ENCODE results near the gene RIPK4. TPM values are rescaled to one million over a fixed set of nuclear protein-coding genes. Genes with fewer than 3 reads are reported as not detected.

Gene RIPK4
- total RNA-seq, 2 experiments from 2014 or later, result 0.65 to 0.76 TPM

GRCh38 chr21:41798326-41798725 lies 31.5 kb upstream of the RIPK4 start:
- ATAC-seq (no peak), DNase-seq (no peak)
- no peak for TF ChIP-seq CTCF (IDR thresholded peaks at IDR 0.05)
- POLR2A ChIA-PET, result no interaction called here
- H3K27ac Mint-ChIP-seq, result no peak overlapping the region
- CTCF ChIA-PET, result no interaction called here
- peaks cover 2% of the 10 kb centered on the region for H3K9me3 Mint-ChIP-seq
- no peaks in the 10 kb centered on the region for H3K4me1 Mint-ChIP-seq (ENCODE audit: low read depth)
- peaks cover 9% of the 10 kb centered on the region for H3K36me3 Mint-ChIP-seq (ENCODE audit: low read depth)
- H3K27me3 Mint-ChIP-seq, result no peaks in the 10 kb centered on the region
- intact Hi-C loops (cut with micrococcal nuclease), result no loop called here
- no peak overlapping the region for H3K4me3 Mint-ChIP-seq

DNA sequence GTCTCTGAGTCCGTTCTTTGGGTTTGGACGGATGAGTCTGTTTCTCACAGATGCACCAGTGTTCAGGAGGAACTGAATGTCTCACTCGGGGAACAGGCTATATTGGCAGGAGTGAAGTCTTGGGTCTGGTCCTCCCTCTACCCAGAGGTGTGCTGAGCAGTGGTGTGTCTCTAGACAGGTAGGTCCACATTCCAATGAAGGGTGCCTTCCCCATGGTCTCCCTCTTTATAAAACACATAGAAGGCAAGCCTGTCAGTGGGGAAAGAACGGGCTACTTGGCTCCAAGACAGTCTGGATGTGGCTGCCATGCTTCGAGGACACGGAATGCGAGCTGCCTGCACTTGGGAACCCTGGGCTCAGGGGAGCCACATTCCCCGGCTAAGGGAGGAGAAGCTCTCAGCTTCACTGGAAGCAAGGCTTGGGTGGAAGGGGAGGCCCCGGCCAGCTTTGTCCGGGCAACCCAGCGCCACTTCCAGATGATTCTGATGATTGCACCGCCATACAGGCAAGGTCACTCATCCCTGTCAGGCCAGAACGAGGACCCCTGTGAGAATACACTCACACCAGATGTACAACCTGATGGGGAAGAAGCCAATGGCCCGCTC lies 29.7 kb upstream of the RIPK4 start:
- CTCF ChIA-PET, result no interaction called here
- intact Hi-C loops (cut with micrococcal nuclease), result no loop called here

GRCh38 chr21:41795726-41796125 lies 28.9 kb upstream of the RIPK4 start:
- H3K27ac Mint-ChIP-seq, result no peak overlapping the region
- H3K4me1 Mint-ChIP-seq (ENCODE audit: low read depth), result no peaks in the 10 kb centered on the region
- ATAC-seq, result no peak
- ChIA-PET CTCF (interaction anchor here (2.6 kb wide), 1 partner anchor 21 kb away, joined by 7 read pairs; no protein-coding TSS in a partner anchor), POLR2A (no interaction called here)
- DNase-seq, result no peak
- peaks cover 7% of the 10 kb centered on the region for H3K36me3 Mint-ChIP-seq (ENCODE audit: low read depth)
- H3K9me3 Mint-ChIP-seq, result peaks cover 14% of the 10 kb centered on the region
- H3K27me3 Mint-ChIP-seq, result peaks cover 9% of the 10 kb centered on the region
- no peak overlapping the region for H3K4me3 Mint-ChIP-seq
- intact Hi-C loops (cut with micrococcal nuclease), result no loop called here
- TF ChIP-seq CTCF (IDR thresholded peaks at IDR 0.05), result no peak

More for the DNA sequence above, 29.7 kb upstream of the RIPK4 start:
- Mint-ChIP-seq H3K27me3 (peaks cover 7% of the 10 kb centered on the region), H3K36me3 (ENCODE audit: low read depth) (peaks cover 8% of the 10 kb centered on the region), H3K4me1 (ENCODE audit: low read depth) (no peaks in the 10 kb centered on the region), H3K27ac (no peak overlapping the region), H3K9me3 (peaks cover 11% of the 10 kb centered on the region), H3K4me3 (no peak overlapping the region)
- ATAC-seq (no peak), DNase-seq (no peak)
- POLR2A ChIA-PET, result no interaction called here
- no peak for TF ChIP-seq CTCF (IDR thresholded peaks at IDR 0.05)

DNA sequence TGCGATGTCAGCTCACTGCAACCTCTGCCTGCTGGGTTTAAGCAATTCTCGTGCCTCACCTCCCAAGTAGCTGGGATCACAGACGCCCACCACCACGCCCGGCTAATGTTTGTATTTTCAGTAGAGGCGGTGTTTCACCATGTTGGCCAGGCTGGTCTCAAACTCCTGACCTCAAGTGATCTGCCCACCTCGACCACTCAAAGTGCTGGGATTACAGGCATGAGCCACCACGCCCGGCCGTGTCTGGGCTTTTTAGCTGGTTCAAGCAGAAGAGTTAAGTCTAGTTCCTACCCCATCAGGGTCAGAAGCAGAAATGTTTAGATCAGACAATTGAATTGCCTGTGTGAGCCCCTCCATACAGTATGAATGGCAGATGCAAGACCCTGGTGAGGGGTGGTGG lies 27.7 kb upstream of the RIPK4 start:
- ChIA-PET CTCF (interaction anchor here (2.6 kb wide), 1 partner anchor 22 kb away, joined by 7 read pairs; no protein-coding TSS in a partner anchor), POLR2A (interaction anchor here (0.8 kb wide), 1 partner anchor 8 kb away, joined by 3 read pairs; no protein-coding TSS in a partner anchor)
- no peaks in the 10 kb centered on the region for H3K4me1 Mint-ChIP-seq (ENCODE audit: low read depth)
- intact Hi-C loops (cut with micrococcal nuclease), result no loop called here
- peaks cover 5% of the 10 kb centered on the region for H3K36me3 Mint-ChIP-seq (ENCODE audit: low read depth)
- peaks cover 14% of the 10 kb centered on the region for H3K9me3 Mint-ChIP-seq
- TF ChIP-seq CTCF (IDR thresholded peaks at IDR 0.05), result no peak
- H3K27me3 Mint-ChIP-seq, result peaks cover 11% of the 10 kb centered on the region
- ATAC-seq, result no peak
- H3K4me3 Mint-ChIP-seq, result no peak overlapping the region
- no peak for DNase-seq
- H3K27ac Mint-ChIP-seq, result no peak overlapping the region

GRCh38 chr21:41792711-41793110 lies 25.9 kb upstream of the RIPK4 start:
- Mint-ChIP-seq H3K36me3 (ENCODE audit: low read depth) (no peaks in the 10 kb centered on the region), H3K4me1 (ENCODE audit: low read depth) (no peaks in the 10 kb centered on the region), H3K9me3 (peaks cover 14% of the 10 kb centered on the region), H3K4me3 (no peak overlapping the region), H3K27me3 (peaks cover 14% of the 10 kb centered on the region), H3K27ac (no peak overlapping the region)
- TF ChIP-seq CTCF (IDR thresholded peaks at IDR 0.05), result no peak
- ATAC-seq (no peak), DNase-seq (no peak)
- ChIA-PET CTCF (no interaction called here), POLR2A (interaction anchor here (0.6 kb wide), 1 partner anchor 56 kb away, joined by 3 read pairs; no protein-coding TSS in a partner anchor)
- intact Hi-C loops (cut with micrococcal nuclease), result no loop called here

Data from activated CD8-positive, alpha-beta T cell treated with anti-CD3 and anti-CD28 coated beads for 36 hours (primary cell).